WTC11 (cell line): ENCODE measurements around the gene RPS21. TPM values are rescaled to one million over a fixed set of nuclear protein-coding genes. Genes with fewer than 3 reads are reported as not detected.

Experiments used
- ATAC-seq: fragments of 200-7000 bp; cut with Tn5 transposase; 2 replicates; pipeline ENCODE4 v1.10.0; 2021; ENCODE audit warnings: mild to moderate bottlenecking, moderate library complexity
- CTCF ChIA-PET: fragments of 300-600 bp; sonication (Branson Sonifier 250); formaldehyde crosslinking; loops from one replicate; lab custom pipeline; 2021; ENCODE audit warnings: antibody characterized with exemption; lab: Charles Lee
- POLR2A ChIA-PET: fragments of 350-600 bp; sonication (Branson Sonifier 250); formaldehyde crosslinking; loops from one replicate; lab custom pipeline; 2021; ENCODE audit warnings: antibody characterized with exemption; lab: Charles Lee
- DNase-seq: peaks from one replicate; pipeline ENCODE4 v3.0.0; 2021; ENCODE audit warnings: low spot score
- H3K27ac Mint-ChIP-seq: 2 replicates; pipeline ENCODE4 v1.8.0; 2021; ENCODE audit warnings: mixed read lengths
- H3K27me3 Mint-ChIP-seq: 2 replicates; pipeline ENCODE4 v1.8.0; 2021; ENCODE audit warnings: low read depth, mild to moderate bottlenecking, moderate library complexity, mixed read lengths
- H3K36me3 Mint-ChIP-seq: 2 replicates; pipeline ENCODE4 v1.8.0; 2021; ENCODE audit warnings: mixed read lengths
- H3K4me1 Mint-ChIP-seq: 2 replicates; pipeline ENCODE4 v1.8.0; 2022; ENCODE audit warnings: mixed read lengths
- H3K4me3 Mint-ChIP-seq: 2 replicates; pipeline ENCODE4 v1.8.0; 2021; ENCODE audit warnings: mild to moderate bottlenecking, moderate library complexity, mixed read lengths
- H3K9me3 Mint-ChIP-seq: 2 replicates; pipeline ENCODE4 v1.8.0; 2021; ENCODE audit warnings: mixed read lengths
- ATF1 ChIP-seq: sonication (generic); formaldehyde crosslinking; IDR thresholded peaks from 2 replicates; pipeline ENCODE4 v1.8.1; 2023; ENCODE audit warnings: mild to moderate bottlenecking, moderate library complexity, missing genetic modification reagents
- CREB1 ChIP-seq: sonication (generic); formaldehyde crosslinking; IDR thresholded peaks from 2 replicates; pipeline ENCODE4 v1.8.0; 2023; ENCODE audit warnings: mild to moderate bottlenecking, missing genetic modification reagents
- CREM ChIP-seq: sonication (generic); formaldehyde crosslinking; IDR thresholded peaks from 2 replicates; pipeline ENCODE4 v1.8.1; 2022; ENCODE audit warnings: mild to moderate bottlenecking, missing genetic modification reagents, moderate library complexity
- GTF2I ChIP-seq: fragments of 250-450 bp; sonication (Bioruptor Pico); conservative IDR thresholded peaks from 2 replicates; pipeline ENCODE4 v1.4.0; 2021; ENCODE audit warnings: mild to moderate bottlenecking
- HMGA2 ChIP-seq: fragments of 250-450 bp; sonication (Bioruptor Pico); IDR thresholded peaks from 2 replicates; pipeline ENCODE4 v1.4.0; 2021; ENCODE audit warnings: mild to moderate bottlenecking, moderate library complexity
- MXD4 ChIP-seq: fragments of 250-450 bp; sonication (Bioruptor Pico); IDR thresholded peaks from 2 replicates; pipeline ENCODE4 v1.8.0; 2021; ENCODE audit warnings: mild to moderate bottlenecking, moderate library complexity, borderline replicate concordance
- SMAD4 ChIP-seq: sonication (generic); formaldehyde crosslinking; IDR thresholded peaks from 2 replicates; pipeline ENCODE4 v1.8.0; 2022; ENCODE audit warnings: mild to moderate bottlenecking, missing genetic modification reagents
- SP1 ChIP-seq: sonication (generic); formaldehyde crosslinking; conservative IDR thresholded peaks from 2 replicates; pipeline ENCODE4 v1.8.1; 2022; ENCODE audit warnings: missing genetic modification reagents
- TEAD1 ChIP-seq: sonication (generic); formaldehyde crosslinking; IDR thresholded peaks from 2 replicates; pipeline ENCODE4 v1.8.0; 2022; ENCODE audit warnings: mild to moderate bottlenecking, missing genetic modification reagents
- ZBTB21 ChIP-seq: sonication (generic); formaldehyde crosslinking; IDR thresholded peaks from 2 replicates; pipeline ENCODE4 v1.8.1; 2023; ENCODE audit warnings: mild to moderate bottlenecking, missing genetic modification reagents, borderline replicate concordance
- ZNF121 ChIP-seq: sonication (generic); formaldehyde crosslinking; IDR thresholded peaks from 2 replicates; pipeline ENCODE4 v1.8.0; 2023; ENCODE audit warnings: missing genetic modification reagents
- ZNF263 ChIP-seq: sonication (generic); formaldehyde crosslinking; IDR thresholded peaks from 2 replicates; pipeline ENCODE4 v1.8.1; 2022; ENCODE audit warnings: low read depth, mild to moderate bottlenecking, moderate library complexity, missing genetic modification reagents
- ZNF317 ChIP-seq: sonication (generic); formaldehyde crosslinking; IDR thresholded peaks from 2 replicates; pipeline ENCODE4 v1.8.1; 2023; ENCODE audit warnings: low read depth, mild to moderate bottlenecking, moderate library complexity, missing genetic modification reagents, borderline replicate concordance
- total RNA-seq: library from RNA; stranded (reverse); gene quantifications from 3 replicates; pipeline ENCODE4 v1.2.3, GENCODE V29; 2021
- TF ChIP-seq, protein P1 (sequence below): sonication (generic); formaldehyde crosslinking; conservative IDR thresholded peaks from 2 replicates; pipeline ENCODE4 v1.8.1; 2022; ENCODE audit warnings: mild to moderate bottlenecking, missing genetic modification reagents
- TF ChIP-seq, protein P2 (sequence below): sonication (generic); formaldehyde crosslinking; conservative IDR thresholded peaks from 2 replicates; pipeline ENCODE4 v1.8.1; 2023; ENCODE audit warnings: mild to moderate bottlenecking, low read depth, missing genetic modification reagents, moderate library complexity
- TF ChIP-seq, protein P3 (sequence below): sonication (generic); formaldehyde crosslinking; IDR thresholded peaks from 2 replicates; pipeline ENCODE4 v1.8.1; 2023; ENCODE audit warnings: mild to moderate bottlenecking, missing genetic modification reagents
- TF ChIP-seq, protein P4 (sequence below): sonication (generic); formaldehyde crosslinking; IDR thresholded peaks from 2 replicates; pipeline ENCODE4 v1.8.0; 2022; ENCODE audit warnings: mild to moderate bottlenecking, missing genetic modification reagents
- TF ChIP-seq, protein P5 (sequence below): sonication (generic); formaldehyde crosslinking; IDR thresholded peaks from 2 replicates; pipeline ENCODE4 v1.8.1; 2023; ENCODE audit warnings: mild to moderate bottlenecking, moderate library complexity, missing genetic modification reagents
- TF ChIP-seq, protein P6 (sequence below): sonication (generic); formaldehyde crosslinking; IDR thresholded peaks from 2 replicates; pipeline ENCODE4 v1.8.0; 2023; ENCODE audit warnings: missing genetic modification reagents, mild to moderate bottlenecking, borderline replicate concordance
- TF ChIP-seq, protein P7 (sequence below): sonication (generic); formaldehyde crosslinking; IDR thresholded peaks from 2 replicates; pipeline ENCODE4 v1.8.1; 2022; ENCODE audit warnings: low read depth, missing genetic modification reagents, borderline replicate concordance
- TF ChIP-seq, protein P8 (sequence below): sonication (generic); formaldehyde crosslinking; IDR thresholded peaks from 2 replicates; pipeline ENCODE4 v1.8.0; 2023; ENCODE audit warnings: missing genetic modification reagents

The RPS21 gene
- total RNA-seq, 1 experiment from 2014 or later: 2,016 TPM

DNA sequence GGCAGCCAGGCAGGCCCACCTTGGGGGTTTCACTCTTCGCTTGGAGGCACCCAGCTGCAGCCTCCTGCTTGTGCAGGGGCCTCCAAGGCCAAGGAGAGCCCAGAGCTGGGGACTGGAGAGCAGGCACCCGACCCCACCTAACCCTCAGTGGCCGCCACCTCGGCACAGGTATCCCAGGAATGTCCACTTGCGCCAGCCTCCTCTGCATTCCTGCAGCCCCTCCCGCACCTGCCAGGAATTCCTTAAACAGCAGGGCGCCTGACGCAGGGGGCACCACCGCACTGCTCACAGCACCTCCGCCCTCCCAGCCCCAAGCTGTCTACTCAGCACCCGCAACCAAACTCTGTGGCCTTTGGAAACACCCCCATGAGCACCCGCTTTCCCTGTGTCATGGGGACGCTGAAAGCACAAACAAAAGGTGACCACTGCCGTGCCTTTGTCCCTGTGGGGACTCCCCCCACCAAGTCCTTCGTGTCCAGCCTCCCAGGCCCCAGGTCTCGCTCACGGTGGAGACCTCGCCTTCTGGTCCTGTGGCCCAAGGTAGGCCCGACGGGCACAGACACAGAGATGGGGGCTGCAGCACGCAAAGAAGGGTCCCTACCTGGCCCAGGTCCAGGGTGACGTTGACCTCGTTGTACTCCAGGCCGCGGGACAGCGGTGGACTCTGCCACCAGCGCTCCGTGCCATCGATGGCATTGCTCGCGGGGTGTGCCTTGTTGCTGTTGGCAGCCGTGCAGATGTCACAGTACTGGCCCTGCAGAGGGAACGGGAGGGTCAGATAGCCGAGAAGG, 24.9 kb upstream of the RPS21 start (continued):
- TF ChIP-seq HMGA2 (no peak), TEAD1 (CRISPR knock-in tag) (peak; percentile 100), ZNF121 (no peak), ZBTB21 (CRISPR knock-in tag) (no peak), ATF1 (CRISPR knock-in tag) (no peak), SP1 (CRISPR knock-in tag) (peak; percentile 67; the same call in 1 of the 2 replicates), CREB1 (CRISPR knock-in tag) (no peak), GTF2I (CRISPR knock-in tag) (no peak), ZNF263 (CRISPR knock-in tag) (no peak), CREM (CRISPR knock-in tag) (no peak), ZNF317 (CRISPR knock-in tag) (no peak), SMAD4 (CRISPR knock-in tag) (no peak)
- TF ChIP-seq, protein P1, sequence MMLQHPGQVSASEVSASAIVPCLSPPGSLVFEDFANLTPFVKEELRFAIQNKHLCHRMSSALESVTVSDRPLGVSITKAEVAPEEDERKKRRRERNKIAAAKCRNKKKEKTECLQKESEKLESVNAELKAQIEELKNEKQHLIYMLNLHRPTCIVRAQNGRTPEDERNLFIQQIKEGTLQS (CRISPR knock-in tag): no peak
- TF ChIP-seq, protein P2, sequence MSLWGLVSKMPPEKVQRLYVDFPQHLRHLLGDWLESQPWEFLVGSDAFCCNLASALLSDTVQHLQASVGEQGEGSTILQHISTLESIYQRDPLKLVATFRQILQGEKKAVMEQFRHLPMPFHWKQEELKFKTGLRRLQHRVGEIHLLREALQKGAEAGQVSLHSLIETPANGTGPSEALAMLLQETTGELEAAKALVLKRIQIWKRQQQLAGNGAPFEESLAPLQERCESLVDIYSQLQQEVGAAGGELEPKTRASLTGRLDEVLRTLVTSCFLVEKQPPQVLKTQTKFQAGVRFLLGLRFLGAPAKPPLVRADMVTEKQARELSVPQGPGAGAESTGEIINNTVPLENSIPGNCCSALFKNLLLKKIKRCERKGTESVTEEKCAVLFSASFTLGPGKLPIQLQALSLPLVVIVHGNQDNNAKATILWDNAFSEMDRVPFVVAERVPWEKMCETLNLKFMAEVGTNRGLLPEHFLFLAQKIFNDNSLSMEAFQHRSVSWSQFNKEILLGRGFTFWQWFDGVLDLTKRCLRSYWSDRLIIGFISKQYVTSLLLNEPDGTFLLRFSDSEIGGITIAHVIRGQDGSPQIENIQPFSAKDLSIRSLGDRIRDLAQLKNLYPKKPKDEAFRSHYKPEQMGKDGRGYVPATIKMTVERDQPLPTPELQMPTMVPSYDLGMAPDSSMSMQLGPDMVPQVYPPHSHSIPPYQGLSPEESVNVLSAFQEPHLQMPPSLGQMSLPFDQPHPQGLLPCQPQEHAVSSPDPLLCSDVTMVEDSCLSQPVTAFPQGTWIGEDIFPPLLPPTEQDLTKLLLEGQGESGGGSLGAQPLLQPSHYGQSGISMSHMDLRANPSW (CRISPR knock-in tag): no peak
- TF ChIP-seq, protein P3, sequence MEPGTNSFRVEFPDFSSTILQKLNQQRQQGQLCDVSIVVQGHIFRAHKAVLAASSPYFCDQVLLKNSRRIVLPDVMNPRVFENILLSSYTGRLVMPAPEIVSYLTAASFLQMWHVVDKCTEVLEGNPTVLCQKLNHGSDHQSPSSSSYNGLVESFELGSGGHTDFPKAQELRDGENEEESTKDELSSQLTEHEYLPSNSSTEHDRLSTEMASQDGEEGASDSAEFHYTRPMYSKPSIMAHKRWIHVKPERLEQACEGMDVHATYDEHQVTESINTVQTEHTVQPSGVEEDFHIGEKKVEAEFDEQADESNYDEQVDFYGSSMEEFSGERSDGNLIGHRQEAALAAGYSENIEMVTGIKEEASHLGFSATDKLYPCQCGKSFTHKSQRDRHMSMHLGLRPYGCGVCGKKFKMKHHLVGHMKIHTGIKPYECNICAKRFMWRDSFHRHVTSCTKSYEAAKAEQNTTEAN (CRISPR knock-in tag): 0 out of 2 replicates have a peak, but pooled peaks have one; percentile 31
- TF ChIP-seq, protein P4, sequence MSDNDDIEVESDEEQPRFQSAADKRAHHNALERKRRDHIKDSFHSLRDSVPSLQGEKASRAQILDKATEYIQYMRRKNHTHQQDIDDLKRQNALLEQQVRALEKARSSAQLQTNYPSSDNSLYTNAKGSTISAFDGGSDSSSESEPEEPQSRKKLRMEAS (CRISPR knock-in tag): 0 out of 2 replicates have a peak, but pooled peaks have one; percentile 23
- TF ChIP-seq, protein P5, sequence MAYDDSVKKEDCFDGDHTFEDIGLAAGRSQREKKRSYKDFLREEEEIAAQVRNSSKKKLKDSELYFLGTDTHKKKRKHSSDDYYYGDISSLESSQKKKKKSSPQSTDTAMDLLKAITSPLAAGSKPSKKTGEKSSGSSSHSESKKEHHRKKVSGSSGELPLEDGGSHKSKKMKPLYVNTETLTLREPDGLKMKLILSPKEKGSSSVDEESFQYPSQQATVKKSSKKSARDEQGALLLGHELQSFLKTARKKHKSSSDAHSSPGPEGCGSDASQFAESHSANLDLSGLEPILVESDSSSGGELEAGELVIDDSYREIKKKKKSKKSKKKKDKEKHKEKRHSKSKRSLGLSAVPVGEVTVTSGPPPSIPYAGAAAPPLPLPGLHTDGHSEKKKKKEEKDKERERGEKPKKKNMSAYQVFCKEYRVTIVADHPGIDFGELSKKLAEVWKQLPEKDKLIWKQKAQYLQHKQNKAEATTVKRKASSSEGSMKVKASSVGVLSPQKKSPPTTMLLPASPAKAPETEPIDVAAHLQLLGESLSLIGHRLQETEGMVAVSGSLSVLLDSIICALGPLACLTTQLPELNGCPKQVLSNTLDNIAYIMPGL (CRISPR knock-in tag): no peak
- TF ChIP-seq, all 79 proteins: peak for 11

DNA sequence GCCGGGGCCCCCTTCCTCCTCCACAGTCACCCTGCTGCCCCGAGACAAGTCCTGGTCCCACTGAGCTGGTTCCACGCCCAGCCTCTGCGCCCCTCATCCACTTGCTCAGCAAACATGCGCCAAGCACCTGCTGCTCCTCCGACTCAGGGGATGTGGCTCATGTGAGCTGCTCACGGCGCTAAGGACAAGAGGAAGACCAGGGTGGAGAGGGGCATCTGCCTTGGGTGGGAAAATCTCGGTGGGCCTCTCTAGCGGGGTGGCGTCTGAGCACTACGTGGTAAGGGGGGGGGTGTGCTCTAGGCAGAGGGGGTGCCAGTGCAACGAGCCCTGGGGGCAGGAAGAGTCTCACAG, 24.3 kb upstream of the RPS21 start:
- Mint-ChIP-seq H3K4me3 (no peak overlapping the region), H3K36me3 (no peaks in the 10 kb centered on the region), H3K27ac (peak overlapping the region; percentile 97), H3K27me3 (no peaks in the 10 kb centered on the region), H3K4me1 (peaks cover 45% of the 10 kb centered on the region), H3K9me3 (no peaks in the 10 kb centered on the region)
- peak; percentile 14 for DNase-seq
- CTCF ChIA-PET: interaction anchor here (0.6 to 9.1 kb wide), 6 partner anchors 15 to 187 kb away, joined by 3 to 137 read pairs (median 4); no protein-coding TSS in a partner anchor
- ATAC-seq: no peak
- no peak for TF ChIP-seq ATF1 (CRISPR knock-in tag)
- TF ChIP-seq, protein P6, sequence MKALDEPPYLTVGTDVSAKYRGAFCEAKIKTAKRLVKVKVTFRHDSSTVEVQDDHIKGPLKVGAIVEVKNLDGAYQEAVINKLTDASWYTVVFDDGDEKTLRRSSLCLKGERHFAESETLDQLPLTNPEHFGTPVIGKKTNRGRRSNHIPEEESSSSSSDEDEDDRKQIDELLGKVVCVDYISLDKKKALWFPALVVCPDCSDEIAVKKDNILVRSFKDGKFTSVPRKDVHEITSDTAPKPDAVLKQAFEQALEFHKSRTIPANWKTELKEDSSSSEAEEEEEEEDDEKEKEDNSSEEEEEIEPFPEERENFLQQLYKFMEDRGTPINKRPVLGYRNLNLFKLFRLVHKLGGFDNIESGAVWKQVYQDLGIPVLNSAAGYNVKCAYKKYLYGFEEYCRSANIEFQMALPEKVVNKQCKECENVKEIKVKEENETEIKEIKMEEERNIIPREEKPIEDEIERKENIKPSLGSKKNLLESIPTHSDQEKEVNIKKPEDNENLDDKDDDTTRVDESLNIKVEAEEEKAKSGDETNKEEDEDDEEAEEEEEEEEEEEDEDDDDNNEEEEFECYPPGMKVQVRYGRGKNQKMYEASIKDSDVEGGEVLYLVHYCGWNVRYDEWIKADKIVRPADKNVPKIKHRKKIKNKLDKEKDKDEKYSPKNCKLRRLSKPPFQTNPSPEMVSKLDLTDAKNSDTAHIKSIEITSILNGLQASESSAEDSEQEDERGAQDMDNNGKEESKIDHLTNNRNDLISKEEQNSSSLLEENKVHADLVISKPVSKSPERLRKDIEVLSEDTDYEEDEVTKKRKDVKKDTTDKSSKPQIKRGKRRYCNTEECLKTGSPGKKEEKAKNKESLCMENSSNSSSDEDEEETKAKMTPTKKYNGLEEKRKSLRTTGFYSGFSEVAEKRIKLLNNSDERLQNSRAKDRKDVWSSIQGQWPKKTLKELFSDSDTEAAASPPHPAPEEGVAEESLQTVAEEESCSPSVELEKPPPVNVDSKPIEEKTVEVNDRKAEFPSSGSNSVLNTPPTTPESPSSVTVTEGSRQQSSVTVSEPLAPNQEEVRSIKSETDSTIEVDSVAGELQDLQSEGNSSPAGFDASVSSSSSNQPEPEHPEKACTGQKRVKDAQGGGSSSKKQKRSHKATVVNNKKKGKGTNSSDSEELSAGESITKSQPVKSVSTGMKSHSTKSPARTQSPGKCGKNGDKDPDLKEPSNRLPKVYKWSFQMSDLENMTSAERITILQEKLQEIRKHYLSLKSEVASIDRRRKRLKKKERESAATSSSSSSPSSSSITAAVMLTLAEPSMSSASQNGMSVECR: 0 out of 2 replicates have a peak, but pooled peaks have one; percentile 42
- TF ChIP-seq, protein P7, sequence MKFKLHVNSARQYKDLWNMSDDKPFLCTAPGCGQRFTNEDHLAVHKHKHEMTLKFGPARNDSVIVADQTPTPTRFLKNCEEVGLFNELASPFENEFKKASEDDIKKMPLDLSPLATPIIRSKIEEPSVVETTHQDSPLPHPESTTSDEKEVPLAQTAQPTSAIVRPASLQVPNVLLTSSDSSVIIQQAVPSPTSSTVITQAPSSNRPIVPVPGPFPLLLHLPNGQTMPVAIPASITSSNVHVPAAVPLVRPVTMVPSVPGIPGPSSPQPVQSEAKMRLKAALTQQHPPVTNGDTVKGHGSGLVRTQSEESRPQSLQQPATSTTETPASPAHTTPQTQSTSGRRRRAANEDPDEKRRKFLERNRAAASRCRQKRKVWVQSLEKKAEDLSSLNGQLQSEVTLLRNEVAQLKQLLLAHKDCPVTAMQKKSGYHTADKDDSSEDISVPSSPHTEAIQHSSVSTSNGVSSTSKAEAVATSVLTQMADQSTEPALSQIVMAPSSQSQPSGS (CRISPR knock-in tag): no peak
- TF ChIP-seq, protein P8, sequence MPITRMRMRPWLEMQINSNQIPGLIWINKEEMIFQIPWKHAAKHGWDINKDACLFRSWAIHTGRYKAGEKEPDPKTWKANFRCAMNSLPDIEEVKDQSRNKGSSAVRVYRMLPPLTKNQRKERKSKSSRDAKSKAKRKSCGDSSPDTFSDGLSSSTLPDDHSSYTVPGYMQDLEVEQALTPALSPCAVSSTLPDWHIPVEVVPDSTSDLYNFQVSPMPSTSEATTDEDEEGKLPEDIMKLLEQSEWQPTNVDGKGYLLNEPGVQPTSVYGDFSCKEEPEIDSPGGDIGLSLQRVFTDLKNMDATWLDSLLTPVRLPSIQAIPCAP (CRISPR knock-in tag): no peak
- no peak for TF ChIP-seq MXD4 (CRISPR knock-in tag)
- POLR2A ChIA-PET: interaction anchor here (0.7 to 2.6 kb wide), 4 partner anchors 14 to 1015 kb away, joined by 3 to 8 read pairs (median 4); partner anchors contain the start of gene RPS21
